HG03558 (cell line): ENCODE measurements around the gene PLA2G12B.
"Not testable (repeated sequence)": the region's sequence is repeated elsewhere in the genome, so short reads cannot be mapped to it uniquely, and the experiment has no call there.

Source experiments
- ATAC-seq: cut with Tn5 transposase; IDR thresholded peaks from one replicate; pipeline ENCODE4 v1.9.1; 2021; ENCODE audit warnings: moderate number of reproducible peaks; ENCODE audit not compliant: unreplicated experiment; ENCODE audit errors: extremely low read depth

Gene PLA2G12B, protein sequence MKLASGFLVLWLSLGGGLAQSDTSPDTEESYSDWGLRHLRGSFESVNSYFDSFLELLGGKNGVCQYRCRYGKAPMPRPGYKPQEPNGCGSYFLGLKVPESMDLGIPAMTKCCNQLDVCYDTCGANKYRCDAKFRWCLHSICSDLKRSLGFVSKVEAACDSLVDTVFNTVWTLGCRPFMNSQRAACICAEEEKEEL

DNA sequence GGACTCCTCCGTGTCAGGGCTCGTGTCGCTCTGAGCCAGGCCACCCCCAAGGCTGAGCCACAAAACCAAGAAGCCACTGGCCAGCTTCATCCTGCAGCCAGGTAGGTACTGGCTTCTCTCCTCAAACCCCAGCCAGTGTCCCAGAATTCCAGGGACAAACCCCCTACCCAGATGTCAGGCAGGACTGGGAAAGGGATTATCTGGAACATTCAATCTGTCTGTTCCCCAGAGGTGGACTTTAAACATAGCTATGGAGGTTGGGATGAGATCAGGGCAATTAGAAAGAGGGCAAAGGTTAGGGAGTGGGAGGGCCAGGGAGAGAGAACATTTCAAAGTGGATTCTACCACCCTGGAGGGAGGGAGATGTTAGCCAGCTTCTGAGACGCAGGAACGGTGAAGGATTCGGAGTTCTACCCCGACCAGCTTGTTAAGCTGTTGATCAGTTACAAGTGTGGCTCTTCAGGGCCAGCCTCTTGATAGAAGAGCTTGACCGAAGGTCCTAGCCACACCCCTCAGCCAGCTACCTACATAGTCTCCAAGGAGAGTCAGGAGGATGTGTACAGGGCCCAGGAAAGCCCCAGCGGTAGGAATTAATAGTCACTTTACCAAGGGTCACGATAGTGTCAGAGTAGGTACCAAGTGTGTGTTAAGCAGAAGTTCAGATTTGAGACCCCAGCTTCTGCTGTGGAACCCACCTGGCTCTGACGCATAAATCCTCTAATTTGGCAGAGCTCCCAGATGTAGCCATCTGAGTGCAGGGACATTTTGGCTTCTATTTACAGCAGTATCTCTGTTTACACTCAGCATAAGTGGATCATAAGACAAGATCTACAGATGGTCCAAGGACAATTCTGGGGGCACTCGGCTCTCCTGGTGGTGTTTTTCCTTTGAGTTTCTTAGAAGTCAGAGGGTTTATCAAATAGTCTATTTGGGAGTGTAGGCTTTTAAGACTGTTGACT is at the start of gene PLA2G12B:
Gene PLA2G12B (minus strand): TSS at position 211 of the 959 bp plus-strand sequence. CDS start 121 bp downstream, at position 90.
- no peak for ATAC-seq

DNA sequence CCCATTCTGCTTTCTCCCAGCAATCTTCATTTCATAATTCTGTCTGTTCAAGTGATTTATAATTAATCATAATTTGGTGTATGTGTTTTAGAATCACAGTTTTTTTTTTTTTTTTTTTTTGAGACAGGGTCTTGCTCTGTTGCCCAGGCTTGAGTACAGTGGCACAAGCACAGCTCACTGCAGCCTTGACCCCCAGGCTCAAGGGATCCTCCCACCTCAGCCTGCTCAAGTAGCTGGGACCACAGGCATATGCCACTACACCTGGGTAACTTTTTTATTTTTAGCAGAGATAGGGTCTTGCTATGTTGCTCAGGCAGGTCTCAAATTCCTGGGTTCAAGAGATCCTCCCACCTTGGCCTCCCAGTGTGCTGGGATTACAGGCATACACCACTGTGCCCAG is 49.2 kb upstream of the PLA2G12B start:
- no peak for ATAC-seq

DNA sequence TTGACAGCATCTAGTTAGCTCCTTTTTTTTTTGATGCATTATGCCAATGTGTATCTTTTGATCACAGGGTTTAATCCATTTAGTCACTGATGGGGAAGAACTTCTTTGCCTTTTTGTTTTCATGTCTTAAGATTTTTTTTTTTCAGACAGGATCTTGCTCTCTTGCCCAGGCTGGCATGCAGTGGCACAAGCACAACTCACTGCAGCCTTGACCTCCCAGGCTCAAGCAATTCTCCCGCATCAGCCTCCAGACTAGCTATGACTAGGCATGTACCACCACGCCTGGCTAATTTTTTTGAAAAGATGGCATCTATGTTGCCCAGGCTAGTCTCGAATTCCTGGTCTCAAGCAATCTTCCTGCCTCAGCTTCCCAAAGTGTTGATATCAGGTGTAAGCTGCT is 46.4 kb upstream of the PLA2G12B start:
- no peak for ATAC-seq

DNA sequence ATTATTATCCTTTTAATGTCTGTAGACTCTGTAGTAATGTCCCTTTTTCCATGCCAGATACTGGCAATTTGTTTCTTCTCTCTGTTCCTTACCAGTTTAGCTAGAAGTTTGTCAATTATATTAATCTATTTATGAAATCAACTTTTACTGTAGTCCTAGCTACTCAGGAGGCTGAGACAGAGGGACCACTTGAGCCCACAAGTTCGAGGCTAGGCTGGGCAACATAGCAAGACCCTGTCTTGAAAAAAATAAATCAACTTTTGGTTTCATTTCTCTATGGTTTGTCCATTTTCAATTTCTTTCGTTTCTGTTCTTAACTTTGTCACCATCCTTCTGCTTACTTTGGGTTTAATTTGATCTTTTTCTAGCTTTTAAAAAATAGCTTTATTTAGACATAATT is 42.5 kb upstream of the PLA2G12B start:
- ATAC-seq = no peak

DNA sequence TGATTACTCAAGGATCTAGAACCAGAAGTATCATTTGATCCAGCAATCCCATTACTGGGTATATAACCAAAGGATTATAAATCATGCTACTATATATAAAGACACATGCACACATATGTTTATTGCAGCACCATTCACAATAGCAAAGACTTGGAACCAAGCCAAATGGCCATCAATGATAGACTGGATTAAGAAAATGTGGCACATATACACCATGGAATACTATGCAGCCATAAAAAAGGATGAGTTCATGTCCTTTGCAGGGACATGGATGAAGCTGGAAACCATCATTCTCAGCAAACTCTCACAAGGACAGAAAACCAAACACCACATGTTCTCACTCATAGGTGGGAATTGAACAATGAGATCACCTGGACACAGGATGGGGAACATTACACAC is 40.9 kb upstream of the PLA2G12B start:
- ATAC-seq = not testable (repeated sequence)

DNA sequence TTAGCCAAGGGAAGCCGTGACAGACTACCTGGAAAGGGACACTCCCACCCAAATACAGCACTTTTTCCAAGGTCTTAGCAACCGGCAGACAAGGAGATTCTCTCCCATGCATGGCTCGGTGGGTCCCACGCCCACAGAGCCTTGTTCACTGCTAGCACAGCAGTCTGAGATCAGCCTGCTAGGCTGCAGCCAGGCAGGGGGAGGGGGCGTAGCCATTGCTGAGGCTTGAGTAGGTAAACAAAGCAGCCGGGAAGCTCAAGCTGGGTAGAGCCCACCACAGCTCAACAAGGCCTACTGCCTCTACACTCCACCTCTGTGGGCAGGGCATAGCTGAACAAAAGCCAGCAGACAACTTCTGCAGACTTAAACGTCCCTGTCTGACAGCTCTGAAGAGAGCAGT is 35.2 kb upstream of the PLA2G12B start:
- not testable (repeated sequence) for ATAC-seq

DNA sequence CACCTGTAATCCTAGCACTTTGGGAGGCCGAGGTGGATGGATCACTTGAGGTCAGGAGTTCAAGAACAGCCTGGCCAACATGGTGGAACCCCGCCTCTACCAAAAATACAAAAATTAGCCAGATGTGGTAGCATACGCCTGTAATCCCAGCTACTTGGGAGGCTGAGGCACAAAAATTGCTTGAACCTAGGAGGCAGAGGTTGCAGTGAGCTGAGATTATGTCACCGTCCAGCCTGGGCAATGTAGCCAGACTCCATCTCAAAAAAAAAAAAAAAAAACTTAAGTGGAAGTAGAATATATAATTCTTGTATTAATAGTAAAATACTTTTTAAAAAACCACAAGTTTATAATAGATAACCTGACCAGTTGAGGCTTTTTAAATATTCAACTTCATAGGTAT is 30.0 kb upstream of the PLA2G12B start:
- not testable (repeated sequence) for ATAC-seq

DNA sequence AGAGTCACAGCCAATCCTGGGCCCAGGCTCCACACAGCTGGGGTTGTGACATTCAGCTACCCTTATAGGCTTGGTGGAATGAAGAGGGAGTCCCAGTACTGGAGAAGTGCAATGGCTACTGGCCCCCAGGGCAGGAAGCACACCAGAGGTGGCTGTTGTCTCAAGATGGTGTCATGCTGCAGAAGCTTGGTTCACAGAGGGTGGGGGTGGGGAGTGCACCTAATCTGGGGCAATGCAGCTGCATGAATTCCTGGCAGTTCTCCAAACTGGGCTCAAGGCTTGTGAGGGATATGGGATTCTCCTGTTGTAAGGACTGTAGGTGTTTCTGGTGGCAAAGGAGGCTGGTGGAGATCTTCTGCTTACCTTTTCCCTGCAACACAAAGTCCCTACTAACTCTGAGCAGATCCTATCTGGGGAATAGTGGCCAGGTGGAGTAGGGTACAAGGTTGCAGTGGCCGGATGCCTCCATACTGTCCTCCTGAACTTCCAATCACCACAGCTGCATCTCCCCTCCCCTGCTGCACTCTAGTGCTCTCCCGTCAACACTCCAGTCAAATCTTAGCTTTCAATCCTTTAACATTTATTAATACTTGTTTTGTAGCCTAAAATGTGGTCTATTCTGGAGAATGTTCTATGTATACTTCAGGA is 27.4 kb upstream of the PLA2G12B start:
- no peak for ATAC-seq

DNA sequence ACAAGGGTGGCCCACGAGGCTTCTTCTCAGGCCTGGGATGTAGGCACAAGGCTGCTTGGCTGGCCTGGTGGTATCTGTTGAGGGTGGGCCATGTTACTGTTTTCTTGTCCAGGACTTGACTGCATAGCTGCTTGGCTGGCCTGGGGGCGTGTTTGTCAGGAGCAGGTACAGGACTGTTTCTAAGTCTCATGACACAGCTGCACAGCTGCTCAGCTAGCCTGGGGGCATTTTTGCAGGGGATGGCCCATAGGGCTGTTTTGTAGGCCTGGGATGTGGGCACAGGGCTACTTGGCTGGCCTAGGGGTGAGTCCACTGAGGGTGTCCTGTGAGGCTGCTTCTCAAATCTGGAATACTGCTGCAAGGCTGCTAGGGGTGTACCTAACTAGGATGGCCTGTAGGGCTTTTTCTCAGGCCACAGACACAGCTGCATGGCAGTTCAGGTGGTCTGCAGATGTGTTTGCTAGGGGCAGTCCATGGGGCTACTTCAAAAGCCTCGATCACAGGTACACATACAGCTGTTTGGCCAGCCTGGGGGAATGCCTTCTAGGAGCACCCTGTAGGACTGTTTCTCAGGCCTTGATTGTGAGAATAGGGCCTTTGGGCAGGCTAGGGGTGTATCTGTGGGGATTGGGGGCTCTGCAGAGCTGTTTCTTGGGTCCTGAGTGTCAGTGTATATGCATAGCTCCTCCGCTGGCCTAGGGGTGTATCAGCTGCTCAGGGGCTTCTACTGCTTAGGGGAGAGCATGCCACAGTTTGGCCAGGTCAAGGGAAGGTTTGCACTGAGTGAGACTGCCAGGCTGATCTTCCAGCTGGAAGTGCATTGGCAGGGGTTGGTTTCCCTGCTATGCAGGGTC is 26.6 kb upstream of the PLA2G12B start:
- no peak for ATAC-seq

DNA sequence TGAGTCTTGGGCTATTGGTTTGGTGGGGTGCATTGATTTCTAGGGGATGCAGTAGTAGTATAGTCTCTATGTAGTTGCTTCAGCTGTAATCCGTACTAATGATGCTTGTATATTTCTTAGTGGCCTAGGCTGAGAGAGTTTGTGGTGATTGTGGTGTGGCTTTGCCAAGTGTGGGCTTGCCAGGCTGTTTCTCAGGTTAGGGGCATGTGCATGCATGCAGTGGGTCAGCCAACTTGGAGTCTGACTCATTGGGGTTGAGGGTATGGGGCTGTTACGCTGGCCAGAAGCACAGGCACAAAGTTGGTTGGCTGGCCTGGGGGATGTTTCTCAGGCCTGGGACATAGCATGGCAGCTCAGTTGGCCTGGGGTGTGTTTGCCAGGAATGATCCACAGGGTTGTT is 25.7 kb upstream of the PLA2G12B start:
- no peak for ATAC-seq

DNA sequence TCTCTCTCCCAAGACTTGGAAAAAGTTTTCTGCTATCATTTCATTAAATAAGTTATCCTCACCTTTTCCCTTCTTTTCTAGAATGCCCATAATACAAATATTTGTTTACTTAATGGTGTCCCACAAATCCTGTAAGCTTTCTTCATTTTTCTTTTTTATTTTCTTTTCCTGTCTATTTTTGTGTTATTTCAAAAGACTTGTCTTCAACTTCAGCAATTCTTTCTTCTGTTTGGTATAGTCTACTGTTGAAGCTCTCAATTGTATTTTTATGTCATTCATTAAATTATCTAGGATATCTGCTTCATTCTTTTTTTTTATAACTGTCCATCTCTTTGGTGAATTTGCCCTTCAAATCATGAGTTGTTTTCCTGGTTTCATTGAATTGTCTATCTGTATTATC is 25.1 kb upstream of the PLA2G12B start:
- ATAC-seq = no peak

DNA sequence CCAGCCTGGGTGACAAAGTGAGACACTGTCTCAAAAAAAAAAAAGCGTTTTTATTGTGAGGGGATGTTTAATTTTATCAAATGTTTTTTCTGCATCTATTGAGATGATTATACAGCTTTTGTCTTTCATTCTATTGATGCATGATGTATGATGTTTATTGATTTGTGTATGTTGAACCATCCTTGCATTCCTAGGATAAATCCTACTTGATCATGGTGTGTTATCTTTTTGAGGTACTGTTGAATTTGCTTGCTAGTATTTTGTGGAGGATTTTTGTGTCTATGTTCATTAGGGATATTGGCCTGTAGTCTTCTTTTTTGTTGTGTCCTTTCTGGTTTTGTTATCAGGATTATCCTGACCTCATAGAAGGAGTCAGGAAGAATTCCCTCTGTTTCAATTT is 22.3 kb upstream of the PLA2G12B start:
- no peak for ATAC-seq

DNA sequence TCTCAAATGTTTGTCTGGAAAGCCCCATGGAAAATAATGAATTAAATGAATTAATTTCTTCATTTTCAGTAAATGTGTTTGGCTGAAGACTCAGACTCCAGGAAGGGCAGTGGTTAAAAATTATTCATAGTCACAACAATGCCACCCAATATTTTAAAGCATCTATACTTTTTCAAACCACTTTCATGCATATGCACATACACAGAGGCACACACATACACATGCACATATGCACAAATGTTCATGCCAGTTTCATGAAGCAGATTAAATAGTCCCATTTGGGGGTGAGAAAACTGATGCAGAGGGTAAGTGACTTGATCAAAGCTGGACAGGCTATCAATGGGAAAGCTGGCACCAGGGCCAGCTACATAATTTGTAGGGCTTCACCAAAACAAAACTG is 1.4 kb upstream of the PLA2G12B start:
- no peak for ATAC-seq

DNA sequence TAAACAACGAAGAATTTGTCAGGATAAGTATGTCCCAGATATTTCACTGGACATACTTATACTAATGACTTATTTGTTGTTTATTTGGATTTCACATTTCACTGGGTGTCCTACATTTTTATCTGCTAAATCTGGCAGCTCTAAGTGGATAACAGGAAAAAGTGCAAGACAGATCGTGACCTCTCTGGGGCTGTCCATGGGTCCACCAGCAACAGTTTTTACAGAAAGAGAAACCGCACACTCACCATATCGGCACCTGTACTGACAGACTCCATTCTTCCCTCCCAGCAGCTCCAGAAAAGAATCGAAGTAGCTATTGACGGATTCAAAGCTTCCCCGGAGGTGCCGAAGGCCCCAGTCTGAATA is 393 bp downstream of the PLA2G12B start:
- no peak for ATAC-seq

DNA sequence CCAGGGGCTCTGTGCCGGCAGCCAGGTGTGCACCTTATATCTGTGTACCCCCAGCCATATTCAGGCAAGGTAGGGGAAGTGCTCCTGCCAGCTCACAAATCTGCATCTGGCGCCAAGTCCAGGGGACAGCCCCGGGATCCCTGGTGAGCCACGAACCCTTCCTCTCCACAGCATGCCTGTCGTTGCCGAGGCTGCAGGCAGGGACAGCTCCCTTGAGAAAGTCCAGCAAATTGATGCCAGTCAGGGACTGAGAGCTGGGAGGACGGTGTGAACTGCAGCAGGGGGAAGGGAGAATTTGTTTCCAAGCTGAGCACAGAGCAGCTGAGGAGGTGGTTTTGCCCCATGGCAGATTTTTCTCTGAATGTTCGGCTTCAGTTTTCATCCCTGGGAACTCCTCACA is 919 bp downstream of the PLA2G12B start:
- no peak for ATAC-seq

DNA sequence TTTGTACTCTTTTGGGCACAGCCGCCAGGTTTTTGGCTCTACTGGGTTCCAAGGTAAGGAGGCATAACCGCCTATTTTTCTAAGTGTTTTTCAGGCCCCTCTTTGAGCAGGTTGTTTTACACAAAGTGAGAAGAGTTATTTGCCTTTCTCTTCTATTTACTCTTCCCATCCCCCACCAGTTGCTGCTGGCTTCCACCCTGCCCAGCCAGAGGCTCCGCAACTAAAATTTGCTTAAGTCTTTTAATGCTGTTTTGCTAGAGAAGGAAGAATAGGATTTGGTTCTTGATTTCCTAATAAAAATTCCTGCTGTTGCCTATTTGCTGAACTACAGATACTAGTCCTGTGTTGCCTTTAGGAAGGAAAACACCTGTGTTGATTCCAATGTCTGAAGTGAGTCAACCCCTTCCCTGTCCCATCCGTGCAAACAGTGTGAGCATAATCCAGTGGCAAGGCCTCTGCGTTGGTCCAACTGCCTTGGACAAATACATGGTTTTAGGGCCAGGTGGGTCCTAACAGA is 1.9 kb downstream of the PLA2G12B start:
- ATAC-seq = no peak

DNA sequence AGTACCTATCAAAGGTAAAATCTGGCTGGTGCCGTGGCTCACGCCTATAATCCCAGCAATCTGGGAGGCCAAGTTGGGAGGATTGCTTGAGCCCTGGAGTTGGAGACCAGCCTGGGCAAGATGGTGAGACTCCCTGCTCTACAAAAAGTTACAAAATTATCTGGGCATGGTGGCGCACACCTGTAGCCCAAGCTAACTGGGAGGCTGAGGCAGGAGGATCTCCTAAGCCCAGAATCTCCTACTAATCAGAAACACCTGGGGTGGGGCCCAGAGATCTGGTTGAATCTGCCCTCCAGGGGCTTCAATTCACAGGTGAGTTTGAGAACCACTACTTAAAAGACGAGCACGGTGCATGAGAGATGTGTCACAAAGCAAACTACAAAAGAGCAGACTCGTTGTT is 2.4 kb downstream of the PLA2G12B start:
- ATAC-seq = no peak

DNA sequence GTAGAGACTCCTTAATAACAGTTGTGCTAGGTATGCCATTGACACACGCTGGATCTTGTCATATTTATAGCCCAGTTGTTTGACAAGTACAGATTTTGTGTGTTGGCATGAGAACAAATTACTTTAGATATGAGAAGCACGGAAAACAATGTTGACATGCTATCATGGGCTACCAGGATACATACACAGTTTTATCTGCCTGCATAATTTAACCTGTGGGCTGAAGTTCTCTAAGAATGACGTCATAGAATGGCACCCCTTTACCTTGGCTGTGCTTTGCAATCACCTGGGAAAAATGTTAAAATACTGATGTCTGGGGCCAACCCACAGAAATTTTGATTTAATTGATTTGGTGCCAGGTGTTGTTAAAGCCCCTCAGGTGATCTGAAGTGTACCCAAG is 2.8 kb downstream of the PLA2G12B start:
- ATAC-seq = no peak

DNA sequence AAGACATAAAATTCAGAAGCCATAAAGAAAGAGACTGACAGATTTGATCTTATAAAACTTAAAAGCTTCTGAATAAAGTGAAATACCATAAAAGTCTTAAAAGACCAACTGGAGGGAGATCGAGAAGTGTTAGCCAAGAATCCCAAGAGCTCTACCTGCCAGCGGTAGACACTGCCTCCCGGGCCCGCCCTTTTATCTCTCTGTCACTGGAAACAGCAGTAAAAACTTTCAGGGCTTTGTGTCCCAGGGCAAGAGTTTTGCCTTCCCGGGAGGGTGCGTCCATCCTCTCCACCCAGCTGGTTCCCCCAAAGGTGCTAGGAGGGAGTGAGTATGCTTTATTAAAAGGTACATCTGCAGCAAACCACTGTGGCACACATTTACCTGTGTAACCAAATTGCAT is 5.8 kb downstream of the PLA2G12B start:
- no peak for ATAC-seq

DNA sequence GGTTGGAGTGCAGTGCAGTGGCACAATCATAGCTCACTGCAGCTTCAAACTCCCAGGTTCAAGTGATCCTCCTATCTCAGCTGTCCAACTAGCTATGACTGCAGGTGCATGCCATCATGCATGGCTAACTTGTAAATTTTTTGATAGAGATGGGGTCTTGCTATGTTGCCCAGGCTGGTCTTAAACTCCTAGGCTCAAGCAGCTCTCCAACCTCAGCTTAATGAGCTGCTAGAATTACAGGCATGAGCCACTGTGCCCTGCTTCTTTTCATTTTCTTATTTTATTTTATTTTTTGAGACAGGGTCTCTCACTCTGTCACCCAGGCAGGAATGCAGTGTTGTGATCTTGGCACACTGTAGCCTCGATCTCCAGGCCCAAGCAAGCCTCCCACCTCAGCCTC is 7.6 kb downstream of the PLA2G12B start:
- ATAC-seq = no peak
